KOPT-K1 (cell line): Measurements from ENCODE around the gene NIP7.
"Not testable (repeated sequence)": the region's sequence is repeated elsewhere in the genome, so short reads cannot be mapped to it uniquely, and the experiment has no call there.

ENCODE experiments used
- H3K27ac ChIP-seq: fragments of 200-600 bp; sonication (generic); 2 replicates; pipeline ENCODE4 v1.5.1; 2016; ENCODE audit warnings: antibody characterized with exemption, mild to moderate bottlenecking, low read depth, low read length; ENCODE audit not compliant: poor library complexity, severe bottlenecking
- H3K36me3 ChIP-seq: fragments of 200-600 bp; sonication (generic); 2 replicates; pipeline ENCODE4 v1.5.1; 2017; ENCODE audit warnings: antibody characterized with exemption, mild to moderate bottlenecking, low read length, moderate library complexity; ENCODE audit not compliant: insufficient read depth
- H3K9me3 ChIP-seq: fragments of 200-600 bp; sonication (generic); 2 replicates; pipeline ENCODE4 v1.5.1; 2017; ENCODE audit warnings: antibody characterized with exemption, low read length, mild to moderate bottlenecking; ENCODE audit not compliant: insufficient read depth, poor library complexity, severe bottlenecking

Gene NIP7

GRCh38 chr16:69348222-69348621 lies 8.7 kb downstream of the NIP7 start:
- Histone ChIP-seq H3K36me3 (peaks cover 66% of the 10 kb centered on the region), H3K9me3 (no peaks in the 10 kb centered on the region), H3K27ac (no peak overlapping the region)

GRCh38 chr16:69349536-69349935 lies 10.0 kb downstream of the NIP7 start:
- Histone ChIP-seq H3K9me3 (no peaks in the 10 kb centered on the region), H3K27ac (no peak overlapping the region), H3K36me3 (peaks cover 56% of the 10 kb centered on the region)

- Histone ChIP-seq H3K9me3 (no peaks in the 10 kb centered on the region), H3K36me3 (peaks cover 58% of the 10 kb centered on the region), H3K27ac (no peak overlapping the region)
These were observed 11.1 kb downstream of the NIP7 start for GRCh38 chr16:69350536-69351133.

- H3K9me3 ChIP-seq: no peaks in the 10 kb centered on the region
- H3K36me3 ChIP-seq: peaks cover 63% of the 10 kb centered on the region
- no peak within 1 kb of the TSS for H3K27ac ChIP-seq
These were observed 11.9 kb downstream of the NIP7 start, which contains the start of gene TMED6 for GRCh38 chr16:69351309-69352027. TSS of gene TMED6 (minus strand) at chr16:69351786. CDS start at chr16:69351753, 33 bp downstream.

- H3K27ac ChIP-seq, H3K9me3 ChIP-seq: not testable (repeated sequence)
- peaks cover 64% of the 10 kb centered on the region for H3K36me3 ChIP-seq
These were observed 20.5 kb downstream of the NIP7 start for GRCh38 chr16:69360070-69360469.

- Histone ChIP-seq H3K27ac (no peak overlapping the region), H3K36me3 (peaks cover 67% of the 10 kb centered on the region), H3K9me3 (no peaks in the 10 kb centered on the region)
These were observed 23.7 kb downstream of the NIP7 start for GRCh38 chr16:69363281-69363717.

GRCh38 chr16:69364088-69364487 lies 24.5 kb downstream of the NIP7 start:
- H3K36me3 ChIP-seq: peaks cover 75% of the 10 kb centered on the region
- no peaks in the 10 kb centered on the region for H3K9me3 ChIP-seq
- H3K27ac ChIP-seq: no peak overlapping the region

- Histone ChIP-seq H3K36me3 (peaks cover 90% of the 10 kb centered on the region), H3K27ac (no peak overlapping the region), H3K9me3 (no peaks in the 10 kb centered on the region)
These were observed 26.3 kb downstream of the NIP7 start for GRCh38 chr16:69365901-69366300.

GRCh38 chr16:69366431-69366830 lies 26.9 kb downstream of the NIP7 start:
- no peak overlapping the region for H3K27ac ChIP-seq

GRCh38 chr16:69367980-69368379 lies 28.4 kb downstream of the NIP7 start:
- Histone ChIP-seq H3K9me3 (no peaks in the 10 kb centered on the region), H3K36me3 (peaks cover 100% of the 10 kb centered on the region), H3K27ac (no peak overlapping the region)

More at GRCh38 chr16:69366431-69366830, 26.9 kb downstream of the NIP7 start:
- Histone ChIP-seq H3K36me3 (peaks cover 90% of the 10 kb centered on the region), H3K9me3 (no peaks in the 10 kb centered on the region)

GRCh38 chr16:69368866-69369265 lies 29.3 kb downstream of the NIP7 start:
- H3K27ac ChIP-seq: no peak overlapping the region
- peaks cover 99% of the 10 kb centered on the region for H3K36me3 ChIP-seq
- H3K9me3 ChIP-seq: no peaks in the 10 kb centered on the region

GRCh38 chr16:69371564-69371963 lies 32.0 kb downstream of the NIP7 start:
- H3K36me3 ChIP-seq: peaks cover 91% of the 10 kb centered on the region
- no peak overlapping the region for H3K27ac ChIP-seq
- H3K9me3 ChIP-seq: no peaks in the 10 kb centered on the region

- Histone ChIP-seq H3K9me3 (no peaks in the 10 kb centered on the region), H3K36me3 (peaks cover 91% of the 10 kb centered on the region), H3K27ac (no peak overlapping the region)
These were observed 33.4 kb downstream of the NIP7 start for GRCh38 chr16:69373019-69373418.

- H3K27ac ChIP-seq: no peak overlapping the region
- H3K36me3 ChIP-seq: peaks cover 91% of the 10 kb centered on the region
- no peaks in the 10 kb centered on the region for H3K9me3 ChIP-seq
These were observed 37.0 kb downstream of the NIP7 start for GRCh38 chr16:69376393-69377059.

GRCh38 chr16:69378036-69378435 lies 38.5 kb downstream of the NIP7 start:
- Histone ChIP-seq H3K27ac (no peak overlapping the region), H3K36me3 (peaks cover 91% of the 10 kb centered on the region)

More at GRCh38 chr16:69378036-69378435, 38.5 kb downstream of the NIP7 start:
- no peaks in the 10 kb centered on the region for H3K9me3 ChIP-seq
